ENCODE measurements around the gene RHBDL1.

GRCh38 chr16:718922-719321, 43.5 kb downstream of the RHBDL1 start:
- TF ChIP-seq CTCF (IDR thresholded peaks at IDR 0.05; ENCODE audit: low read depth, low read length, missing input control), result no peak
- TF ChIP-seq MAX (IDR thresholded peaks at IDR 0.05), result no peak
- TF ChIP-seq GABPA (IDR thresholded peaks at IDR 0.05 in 1 of 2, conservative IDR thresholded peaks at IDR 0.05 in 1 of 2), result no peak
- TF ChIP-seq TAF1 (conservative IDR thresholded peaks at IDR 0.05), result no peak
- no peak for TF ChIP-seq ZBTB33 (IDR thresholded peaks at IDR 0.05)

Measured in liver (tissue), 3 donors.